GM12801 (cell line): ENCODE results near the gene PGK2.

Experiments
- TF ChIP-seq, protein P1 (sequence below): IDR thresholded peaks from one replicate; pipeline ENCODE4 v1.5.1; 2011; ENCODE audit warnings: control low read depth; ENCODE audit not compliant: insufficient read length; ENCODE audit errors: extremely low read depth

PGK2 gene

DNA sequence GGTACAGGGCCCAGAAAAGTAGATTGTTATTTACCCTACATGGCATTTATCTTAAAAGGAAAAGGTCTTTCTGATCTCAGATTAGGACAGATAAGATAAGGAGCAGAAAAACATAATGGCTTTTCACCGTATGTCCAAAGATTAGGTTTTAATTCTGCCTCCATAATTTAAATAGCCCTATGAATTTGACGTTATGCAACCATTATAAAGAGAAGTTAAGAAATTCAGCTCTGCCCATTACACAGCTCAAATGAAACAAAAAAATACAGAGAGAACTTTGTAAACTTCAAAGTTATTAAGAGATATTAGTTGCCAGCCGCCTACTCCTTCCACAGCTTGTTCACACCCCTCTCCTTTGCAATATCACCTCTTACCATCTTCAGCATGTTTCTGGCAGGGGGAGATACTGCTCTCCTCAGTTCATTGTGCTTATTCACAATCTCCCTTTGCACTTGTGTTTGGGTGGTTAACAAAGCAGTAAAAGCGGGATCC, 51.0 kb downstream of the PGK2 start:
- TF ChIP-seq, protein P1, sequence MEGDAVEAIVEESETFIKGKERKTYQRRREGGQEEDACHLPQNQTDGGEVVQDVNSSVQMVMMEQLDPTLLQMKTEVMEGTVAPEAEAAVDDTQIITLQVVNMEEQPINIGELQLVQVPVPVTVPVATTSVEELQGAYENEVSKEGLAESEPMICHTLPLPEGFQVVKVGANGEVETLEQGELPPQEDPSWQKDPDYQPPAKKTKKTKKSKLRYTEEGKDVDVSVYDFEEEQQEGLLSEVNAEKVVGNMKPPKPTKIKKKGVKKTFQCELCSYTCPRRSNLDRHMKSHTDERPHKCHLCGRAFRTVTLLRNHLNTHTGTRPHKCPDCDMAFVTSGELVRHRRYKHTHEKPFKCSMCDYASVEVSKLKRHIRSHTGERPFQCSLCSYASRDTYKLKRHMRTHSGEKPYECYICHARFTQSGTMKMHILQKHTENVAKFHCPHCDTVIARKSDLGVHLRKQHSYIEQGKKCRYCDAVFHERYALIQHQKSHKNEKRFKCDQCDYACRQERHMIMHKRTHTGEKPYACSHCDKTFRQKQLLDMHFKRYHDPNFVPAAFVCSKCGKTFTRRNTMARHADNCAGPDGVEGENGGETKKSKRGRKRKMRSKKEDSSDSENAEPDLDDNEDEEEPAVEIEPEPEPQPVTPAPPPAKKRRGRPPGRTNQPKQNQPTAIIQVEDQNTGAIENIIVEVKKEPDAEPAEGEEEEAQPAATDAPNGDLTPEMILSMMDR = no peak
